Esophagus muscularis mucosa (tissue), 3 donors: Measurements from ENCODE around the gene KIF3A.

ENCODE experiments used
- EP300 ChIP-seq: sonication (generic); formaldehyde crosslinking; IDR thresholded peaks from one replicate; pipeline ENCODE4 v1.6.1; 2017; ENCODE audit warnings: antibody characterized with exemption
- TF ChIP-seq, protein P1 (sequence below), 3 experiments: fragments of 200-600 bp in 2 of 3; fragments of 450-650 bp in 1 of 3; sonication (generic) in 2 of 3; IDR thresholded peaks; one replicate each; pipeline ENCODE4 v1.5.1; 2017 to 2019; ENCODE audit warnings: antibody characterized with exemption in 3 of 3, mild to moderate bottlenecking in 2 of 3, moderate library complexity in 1 of 3

DNA sequence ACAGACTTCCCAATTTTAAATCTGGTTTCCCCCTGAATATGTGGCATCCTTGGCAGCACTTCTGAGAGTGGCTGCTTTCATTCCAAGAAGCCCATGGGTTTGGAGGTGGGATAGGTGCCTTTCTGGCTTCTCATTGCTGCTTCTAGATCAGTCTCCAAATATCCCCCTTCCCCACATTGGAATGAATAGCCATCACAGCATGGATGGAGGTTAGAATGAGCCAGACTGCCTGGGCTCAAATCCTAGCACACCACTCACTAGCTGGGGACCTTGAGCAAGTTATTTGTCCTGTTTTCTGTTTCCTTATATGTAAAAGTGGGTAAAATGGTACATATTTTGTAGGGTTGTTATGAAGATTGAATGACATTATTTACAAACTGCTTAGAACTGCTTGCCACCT, 93.2 kb downstream of the KIF3A start:
- TF ChIP-seq, protein P1, sequence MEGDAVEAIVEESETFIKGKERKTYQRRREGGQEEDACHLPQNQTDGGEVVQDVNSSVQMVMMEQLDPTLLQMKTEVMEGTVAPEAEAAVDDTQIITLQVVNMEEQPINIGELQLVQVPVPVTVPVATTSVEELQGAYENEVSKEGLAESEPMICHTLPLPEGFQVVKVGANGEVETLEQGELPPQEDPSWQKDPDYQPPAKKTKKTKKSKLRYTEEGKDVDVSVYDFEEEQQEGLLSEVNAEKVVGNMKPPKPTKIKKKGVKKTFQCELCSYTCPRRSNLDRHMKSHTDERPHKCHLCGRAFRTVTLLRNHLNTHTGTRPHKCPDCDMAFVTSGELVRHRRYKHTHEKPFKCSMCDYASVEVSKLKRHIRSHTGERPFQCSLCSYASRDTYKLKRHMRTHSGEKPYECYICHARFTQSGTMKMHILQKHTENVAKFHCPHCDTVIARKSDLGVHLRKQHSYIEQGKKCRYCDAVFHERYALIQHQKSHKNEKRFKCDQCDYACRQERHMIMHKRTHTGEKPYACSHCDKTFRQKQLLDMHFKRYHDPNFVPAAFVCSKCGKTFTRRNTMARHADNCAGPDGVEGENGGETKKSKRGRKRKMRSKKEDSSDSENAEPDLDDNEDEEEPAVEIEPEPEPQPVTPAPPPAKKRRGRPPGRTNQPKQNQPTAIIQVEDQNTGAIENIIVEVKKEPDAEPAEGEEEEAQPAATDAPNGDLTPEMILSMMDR (IDR thresholded peaks at IDR 0.05), result no peak
- no peak for TF ChIP-seq EP300
